K562 (cell line): ENCODE measurements around the gene JAKMIP2. TPM values are rescaled to one million over a fixed set of nuclear protein-coding genes. Genes with fewer than 3 reads are reported as not detected.

Source experiments
- ATAC-seq: fragments of 200-7000 bp; cut with Tn5 transposase; 3 replicates; pipeline ENCODE4 v1.9.1; 2020; ENCODE audit warnings: moderate library complexity
- BruUV-seq: library from RNA; stranded (reverse); fragments of 400-500 nt; replicated peaks from 2 replicates; lab custom pipeline; 2021; lab: Mats Ljungman, UMichigan
- CTCF ChIA-PET: fragments of 300-600 bp; formaldehyde crosslinking; extraction: SDS; loops from one replicate; lab custom pipeline; 2021; ENCODE audit warnings: low intra/inter-chr PET ratio; lab: Yijun Ruan, JAX
- POLR2A ChIA-PET: fragments of 300-600, 350-650 bp; sonication (Branson Sonifier 250); formaldehyde crosslinking; extraction: SDS; loops from one replicate; lab custom pipeline; 2021; ENCODE audit warnings: antibody characterized with exemption, inconsistent platforms; lab: Yijun Ruan, JAX
- DNase-seq, 4 experiments: peaks; one replicate each; pipeline versions ENCODE4 v3.0.0 to v3.0.0-alpha.2; 2011 to 2018; ENCODE audit warnings: low spot score in 3 of 4, mixed read lengths in 3 of 4; ENCODE audit errors: extremely low read depth in 1 of 4
- FAIRE-seq: peaks from 2 replicates; lab custom pipeline; 2011; peaks lifted over from hg19 to GRCh38; lab: Jason Lieb, UNC
- H2AFZ ChIP-seq: 2 replicates; pipeline ENCODE4 v1.6.0; 2011; ENCODE audit warnings: low read depth, low read length, control low read depth, inconsistent platforms
- H3K27ac ChIP-seq: fragments of 200-600 bp; 3 replicates; pipeline ENCODE4 v1.8.0; 2011; ENCODE audit warnings: low read depth, mild to moderate bottlenecking, control low read depth, inconsistent platforms, low read length, moderate library complexity, mixed read lengths; ENCODE audit errors: extremely low read depth
- H3K27me3 ChIP-seq, 2 experiments: fragments of 300-600 bp in 1 of 2; 2 replicates in 1 of 2; 3 replicates in 1 of 2; pipeline versions ENCODE4 v1.6.0 to v1.8.0; 2011; ENCODE audit warnings: inconsistent platforms in 2 of 2, low read length in 2 of 2, mild to moderate bottlenecking in 1 of 2, mixed read lengths in 1 of 2, moderate library complexity in 1 of 2; ENCODE audit not compliant: control insufficient read depth in 2 of 2, insufficient read depth in 2 of 2
- H3K36me3 ChIP-seq: fragments of 300-600 bp; 3 replicates; pipeline ENCODE4 v1.8.0; 2011; ENCODE audit warnings: mild to moderate bottlenecking, low read length, inconsistent platforms; ENCODE audit not compliant: control insufficient read depth, insufficient read depth
- H3K4me1 ChIP-seq, 2 experiments: fragments of 200-600 bp in 1 of 2; replicated peaks in 1 of 2; 2 replicates in 1 of 2; 3 replicates in 1 of 2; pipeline versions ENCODE4 v1.5.1 to v1.8.0; 2011; ENCODE audit warnings: inconsistent platforms in 2 of 2, low read length in 2 of 2, mild to moderate bottlenecking in 1 of 2, mixed read lengths in 1 of 2, moderate library complexity in 1 of 2; ENCODE audit not compliant: control insufficient read depth in 2 of 2, insufficient read depth in 2 of 2
- H3K4me2 ChIP-seq: 2 replicates; pipeline ENCODE4 v1.6.1; 2011; ENCODE audit warnings: low read length, control low read depth, inconsistent platforms, mixed read lengths; ENCODE audit not compliant: insufficient read depth
- H3K4me3 ChIP-seq: fragments of 200-600 bp; sonication (generic), shearing (Covaris generic); 2 replicates; pipeline ENCODE4 v1.5.1; 2016; ENCODE audit warnings: control low read depth, inconsistent platforms
- H3K79me2 ChIP-seq: fragments of 200-600 bp; 3 replicates; pipeline ENCODE4 v1.8.0; 2011; ENCODE audit warnings: low read length, inconsistent platforms; ENCODE audit not compliant: control insufficient read depth, insufficient read depth
- H3K9ac ChIP-seq, 2 experiments: 2 replicates each; pipeline versions ENCODE4 v1.6.0 to v1.6.1; 2011; ENCODE audit warnings: low read depth in 2 of 2, low read length in 2 of 2, control low read depth in 1 of 2, inconsistent platforms in 1 of 2, mild to moderate bottlenecking in 1 of 2, mixed read lengths in 1 of 2; ENCODE audit not compliant: insufficient read depth in 1 of 2
- H3K9me1 ChIP-seq: one replicate; pipeline ENCODE4 v1.6.0; 2011; ENCODE audit warnings: inconsistent platforms, mild to moderate bottlenecking, low read length, moderate library complexity; ENCODE audit not compliant: control insufficient read depth, insufficient read depth
- H3K9me3 ChIP-seq: replicated peaks from 2 replicates; pipeline ENCODE4 v1.5.1; 2011; ENCODE audit warnings: low read depth, low read length, inconsistent platforms; ENCODE audit not compliant: control insufficient read depth, insufficient read depth
- H4K20me1 ChIP-seq: replicated peaks from 2 replicates; pipeline ENCODE4 v1.6.1; 2011; ENCODE audit warnings: low read length, inconsistent platforms, mixed read lengths; ENCODE audit not compliant: control insufficient read depth, insufficient read depth
- WGBS: fragments of 100-300 bp; shearing (Covaris generic); methylation state at CpG from one replicate; pipeline ENCODE4 v1.1.6; 2016; ENCODE audit warnings: low coverage, mixed read lengths; ENCODE audit not compliant: insufficient coverage; ENCODE audit errors: missing lambda C conversion rate; 5-methylcytosine and 5-hydroxymethylcytosine counted together
- in situ Hi-C: fragments of 300-500 bp; cut with MboI; formaldehyde crosslinking; loops from 4 replicates; pipeline ENCODE4 v1.15.0; 2018; ENCODE audit warnings: inconsistent platforms, mixed read lengths
- intact Hi-C: fragments of 100-400 bp; cut with micrococcal nuclease; formaldehyde crosslinking; loops from 2 replicates; pipeline ENCODE4 v1.14.2; 2022
- polyA plus RNA-seq, 8 experiments: library from polyadenylated mRNA; depleted of rRNA in 4 of 8; stranded (reverse) in 5 of 8; unstranded in 3 of 8; fragments of >200 nt; fragmentation: Nextera tagmentation in 2 of 8; fragmentation: Illumina TruSeq in 1 of 8; extraction: Ambion mirVana in 2 of 8; extraction: Trizol in 1 of 8; gene quantifications; 2 replicates each; pipeline versions ENCODE4 v1.2.1 to v1.2.3, GENCODE V29; 2011 to 2014; ENCODE audit warnings: inconsistent platforms in 1 of 8, missing spikeins in 1 of 8
- total RNA-seq, 7 experiments: library from RNA; depleted of rRNA in 6 of 7; stranded (reverse); fragments of >200 nt in 6 of 7; fragmentation: Illumina TruSeq in 2 of 7; extraction: Trizol in 2 of 7; gene quantifications; 2 replicates each; pipeline versions ENCODE4 v1.2.1 to v1.2.3, GENCODE V29; 2011 to 2021; ENCODE audit warnings: low replicate concordance in 1 of 7
- TF ChIP-seq, protein P1 (sequence below), 2 experiments: fragments of 450-650 bp; formaldehyde crosslinking in 1 of 2; IDR thresholded peaks; 2 replicates each; pipeline versions ENCODE4 v1.4.0 to v1.6.1; 2014 to 2020; ENCODE audit warnings: mild to moderate bottlenecking in 2 of 2, borderline replicate concordance in 1 of 2, low read depth in 1 of 2

Gene JAKMIP2
- total and polyA plus RNA-seq, 9 of the 15 experiments (the other 6 are each of a cell fraction or from before 2014, with no cell fraction given), result not detected

DNA sequence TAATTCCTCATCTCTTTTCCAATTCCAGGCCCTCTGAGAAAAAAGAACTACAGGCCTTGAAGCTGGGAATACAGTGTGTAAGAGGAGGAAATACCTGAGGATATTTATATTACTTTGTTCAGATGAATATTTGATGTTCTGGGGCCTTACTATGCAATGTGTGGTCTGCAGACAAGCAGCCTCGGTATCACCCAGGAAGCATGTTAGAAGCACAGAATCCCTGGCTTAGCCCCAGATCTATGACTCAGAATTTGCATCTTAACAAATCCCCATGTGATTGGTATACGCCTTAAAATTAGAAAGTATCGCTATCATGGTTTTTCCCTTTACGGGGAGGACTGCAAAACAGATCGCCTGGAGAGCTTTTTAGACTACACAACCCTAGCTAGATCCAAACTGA is 121.0 kb downstream of the JAKMIP2 start:
- in situ Hi-C loops (no loop called here), intact Hi-C loops (no loop called here)
- Histone ChIP-seq H3K36me3 (no peaks in the 10 kb centered on the region), H3K9ac (no peak overlapping the region), H3K4me2 (no peak overlapping the region), H2AFZ (no peak overlapping the region), H4K20me1 (no peaks in the 10 kb centered on the region), H3K27ac (no peak overlapping the region), H3K4me1 (no peaks in the 10 kb centered on the region), H3K9me3 (no peaks in the 10 kb centered on the region)
- WGBS, result 2% methylated on average over 5 of the region's 5 CpGs
- FAIRE-seq (no peak), ATAC-seq (no peak), DNase-seq (no peak)
- BruUV-seq, result no TSS peak
- CTCF ChIA-PET, result no interaction called here
- TF ChIP-seq, protein P1, sequence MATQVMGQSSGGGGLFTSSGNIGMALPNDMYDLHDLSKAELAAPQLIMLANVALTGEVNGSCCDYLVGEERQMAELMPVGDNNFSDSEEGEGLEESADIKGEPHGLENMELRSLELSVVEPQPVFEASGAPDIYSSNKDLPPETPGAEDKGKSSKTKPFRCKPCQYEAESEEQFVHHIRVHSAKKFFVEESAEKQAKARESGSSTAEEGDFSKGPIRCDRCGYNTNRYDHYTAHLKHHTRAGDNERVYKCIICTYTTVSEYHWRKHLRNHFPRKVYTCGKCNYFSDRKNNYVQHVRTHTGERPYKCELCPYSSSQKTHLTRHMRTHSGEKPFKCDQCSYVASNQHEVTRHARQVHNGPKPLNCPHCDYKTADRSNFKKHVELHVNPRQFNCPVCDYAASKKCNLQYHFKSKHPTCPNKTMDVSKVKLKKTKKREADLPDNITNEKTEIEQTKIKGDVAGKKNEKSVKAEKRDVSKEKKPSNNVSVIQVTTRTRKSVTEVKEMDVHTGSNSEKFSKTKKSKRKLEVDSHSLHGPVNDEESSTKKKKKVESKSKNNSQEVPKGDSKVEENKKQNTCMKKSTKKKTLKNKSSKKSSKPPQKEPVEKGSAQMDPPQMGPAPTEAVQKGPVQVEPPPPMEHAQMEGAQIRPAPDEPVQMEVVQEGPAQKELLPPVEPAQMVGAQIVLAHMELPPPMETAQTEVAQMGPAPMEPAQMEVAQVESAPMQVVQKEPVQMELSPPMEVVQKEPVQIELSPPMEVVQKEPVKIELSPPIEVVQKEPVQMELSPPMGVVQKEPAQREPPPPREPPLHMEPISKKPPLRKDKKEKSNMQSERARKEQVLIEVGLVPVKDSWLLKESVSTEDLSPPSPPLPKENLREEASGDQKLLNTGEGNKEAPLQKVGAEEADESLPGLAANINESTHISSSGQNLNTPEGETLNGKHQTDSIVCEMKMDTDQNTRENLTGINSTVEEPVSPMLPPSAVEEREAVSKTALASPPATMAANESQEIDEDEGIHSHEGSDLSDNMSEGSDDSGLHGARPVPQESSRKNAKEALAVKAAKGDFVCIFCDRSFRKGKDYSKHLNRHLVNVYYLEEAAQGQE (IDR thresholded peaks at IDR 0.05; ENCODE audit: borderline replicate concordance), result no peak
- TF ChIP-seq, protein P1 (CRISPR knock-in tag; IDR thresholded peaks at IDR 0.05; ENCODE audit: low read depth), result no peak
- TF ChIP-seq, all 486 proteins: peak for 0
- Histone ChIP-seq H3K27me3 (no peaks in the 10 kb centered on the region), H3K4me3 (no peak overlapping the region), H3K79me2 (no peaks in the 10 kb centered on the region), H3K9me1 (no peaks in the 10 kb centered on the region)
- POLR2A ChIA-PET, result no interaction called here
